ENCODE data around the gene UPP2.

UPP2 gene

GRCh38 chr2:158071018-158071417 is 30.7 kb upstream of the UPP2 start:
- TF ChIP-seq CTCF (conservative IDR thresholded peaks at IDR 0.05) = no peak
- no peak overlapping the region for H3K27ac ChIP-seq

DNA sequence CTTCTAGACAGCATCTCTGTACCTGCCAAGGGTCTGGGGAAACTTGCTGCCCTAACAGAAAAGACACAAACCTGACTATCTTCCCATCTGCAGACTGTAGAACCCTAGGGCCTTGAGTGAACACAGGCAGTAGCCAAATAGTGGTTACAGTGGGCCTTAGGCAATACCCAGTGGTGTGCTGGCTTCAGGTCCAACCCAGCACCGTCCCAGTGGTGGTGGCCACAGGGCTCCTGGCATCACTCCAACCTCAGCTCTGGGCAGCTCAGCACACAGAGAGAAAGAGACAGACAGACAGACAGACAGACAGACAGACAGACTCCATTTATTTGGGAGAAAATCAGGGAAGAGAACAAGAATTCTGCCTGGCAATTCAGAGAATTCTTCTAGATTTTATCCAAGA is 29.3 kb upstream of the UPP2 start:
- no peak overlapping the region for H3K27ac ChIP-seq
- no peak for TF ChIP-seq CTCF (conservative IDR thresholded peaks at IDR 0.05)

DNA sequence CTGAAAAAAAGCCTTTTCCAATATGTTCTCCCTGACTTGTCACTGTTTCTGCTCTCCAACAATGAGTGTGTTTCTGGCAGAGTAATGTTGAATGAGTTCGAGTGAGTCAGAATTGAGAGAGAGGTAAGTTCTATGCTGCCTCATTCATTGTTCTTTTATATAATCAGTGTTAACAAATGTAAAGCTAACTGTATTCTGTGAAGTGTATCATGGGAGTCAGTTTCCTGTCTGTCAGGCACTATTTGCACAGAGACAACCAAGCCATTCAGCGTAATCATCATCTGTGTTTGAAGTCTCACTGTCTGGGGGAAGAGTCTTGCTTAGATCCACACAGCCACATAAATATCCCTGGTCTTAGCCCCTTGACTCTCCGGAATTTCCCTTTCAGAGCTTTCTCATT is 22.0 kb upstream of the UPP2 start:
- no peak for TF ChIP-seq CTCF (conservative IDR thresholded peaks at IDR 0.05)
- H3K27ac ChIP-seq = no peak overlapping the region

- H3K27ac ChIP-seq = no peak overlapping the region
- TF ChIP-seq CTCF (conservative IDR thresholded peaks at IDR 0.05) = no peak
Measured at GRCh38 chr2:158088093-158088492, 13.6 kb upstream of the UPP2 start.

GRCh38 chr2:158089322-158089721 is 12.4 kb upstream of the UPP2 start:
- no peak overlapping the region for H3K27ac ChIP-seq
- no peak for TF ChIP-seq CTCF (conservative IDR thresholded peaks at IDR 0.05)

- TF ChIP-seq CTCF (conservative IDR thresholded peaks at IDR 0.05) = no peak
- no peak overlapping the region for H3K27ac ChIP-seq
Measured at GRCh38 chr2:158091647-158092046, 10.0 kb upstream of the UPP2 start.

- no peak overlapping the region for H3K27ac ChIP-seq
- TF ChIP-seq CTCF (conservative IDR thresholded peaks at IDR 0.05) = no peak
Measured at GRCh38 chr2:158094487-158095092, 7.1 kb upstream of the UPP2 start.

Measured in VCaP (cell line).